ENCODE data around the gene ARFGAP1.

The ARFGAP1 gene

DNA sequence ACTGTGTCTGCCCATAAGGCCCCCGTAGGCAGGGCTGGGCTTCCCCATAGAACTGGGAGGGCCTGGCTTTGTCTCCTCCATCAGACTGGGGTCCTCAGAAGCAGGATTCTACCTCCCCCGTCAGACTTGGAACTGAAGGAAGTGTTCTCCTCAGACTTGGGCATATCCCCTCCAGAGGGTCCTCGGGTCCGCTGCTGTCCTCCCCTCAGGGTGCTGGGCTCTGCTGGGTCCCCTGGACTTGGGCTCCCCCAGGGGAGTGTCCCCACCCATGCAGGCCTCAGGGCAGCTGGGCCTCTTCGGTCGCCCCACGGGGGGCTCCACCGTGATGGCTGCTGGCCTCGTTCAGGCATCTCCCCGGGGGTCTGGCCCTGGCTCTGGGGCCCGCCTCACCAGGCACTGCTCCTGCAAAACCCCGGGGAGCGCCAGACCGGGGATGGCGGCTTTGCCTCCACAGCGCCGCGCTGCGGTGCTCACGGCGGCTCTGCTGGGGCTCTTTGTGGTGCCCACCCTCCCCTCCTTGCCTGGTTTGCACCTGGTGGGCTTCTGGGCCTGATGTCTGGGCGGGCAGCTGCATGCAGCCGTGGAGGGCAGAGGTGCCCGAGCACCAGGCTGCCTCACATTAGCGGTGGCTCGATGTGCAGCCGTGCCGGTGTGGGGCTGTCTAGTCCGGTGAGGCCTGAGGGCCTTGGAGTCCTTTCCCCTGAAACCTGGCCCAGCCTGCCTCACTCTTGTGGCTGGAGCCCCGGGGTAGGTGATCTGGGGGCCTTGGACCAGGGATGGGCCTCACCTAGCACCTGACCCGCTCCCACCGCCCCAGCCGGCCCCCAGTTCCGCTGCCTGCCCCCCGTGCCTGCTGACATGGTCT lies 34.3 kb downstream of the ARFGAP1 start:
- DNase-seq (ENCODE audit: low read depth, low spot score), result no peak

DNA sequence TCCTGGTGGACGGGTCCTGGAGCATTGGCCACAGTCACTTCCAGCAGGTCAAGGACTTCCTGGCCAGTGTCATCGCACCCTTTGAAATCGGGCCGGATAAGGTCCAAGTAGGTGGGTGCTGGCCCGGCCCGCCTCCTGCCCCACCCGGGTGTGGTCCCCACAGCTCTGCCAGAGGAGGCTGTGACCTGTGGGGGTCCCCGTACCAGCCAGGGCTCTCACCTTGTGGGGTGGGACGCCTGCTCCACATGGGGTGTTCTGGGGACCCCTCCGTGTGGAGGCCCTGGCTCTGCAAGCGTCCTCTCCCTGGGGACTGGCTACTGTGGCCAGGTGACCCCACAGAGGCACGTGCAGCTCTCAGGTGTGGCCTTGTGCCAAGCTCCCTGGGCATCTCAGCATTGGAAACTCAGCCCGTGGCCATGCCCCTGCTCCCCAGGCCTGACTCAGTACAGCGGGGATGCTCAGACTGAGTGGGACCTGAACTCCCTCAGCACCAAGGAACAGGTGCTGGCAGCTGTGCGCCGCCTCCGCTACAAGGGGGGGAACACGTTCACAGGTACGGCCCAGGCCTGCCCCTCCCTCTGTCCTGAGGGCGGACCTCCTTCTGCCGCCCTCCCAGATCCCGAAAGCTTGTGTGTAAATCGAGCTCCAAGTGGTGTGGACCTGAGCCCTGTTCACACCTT lies 35.1 kb downstream of the ARFGAP1 start:
- DNase-seq (ENCODE audit: low read depth, low spot score), result no peak

DNA sequence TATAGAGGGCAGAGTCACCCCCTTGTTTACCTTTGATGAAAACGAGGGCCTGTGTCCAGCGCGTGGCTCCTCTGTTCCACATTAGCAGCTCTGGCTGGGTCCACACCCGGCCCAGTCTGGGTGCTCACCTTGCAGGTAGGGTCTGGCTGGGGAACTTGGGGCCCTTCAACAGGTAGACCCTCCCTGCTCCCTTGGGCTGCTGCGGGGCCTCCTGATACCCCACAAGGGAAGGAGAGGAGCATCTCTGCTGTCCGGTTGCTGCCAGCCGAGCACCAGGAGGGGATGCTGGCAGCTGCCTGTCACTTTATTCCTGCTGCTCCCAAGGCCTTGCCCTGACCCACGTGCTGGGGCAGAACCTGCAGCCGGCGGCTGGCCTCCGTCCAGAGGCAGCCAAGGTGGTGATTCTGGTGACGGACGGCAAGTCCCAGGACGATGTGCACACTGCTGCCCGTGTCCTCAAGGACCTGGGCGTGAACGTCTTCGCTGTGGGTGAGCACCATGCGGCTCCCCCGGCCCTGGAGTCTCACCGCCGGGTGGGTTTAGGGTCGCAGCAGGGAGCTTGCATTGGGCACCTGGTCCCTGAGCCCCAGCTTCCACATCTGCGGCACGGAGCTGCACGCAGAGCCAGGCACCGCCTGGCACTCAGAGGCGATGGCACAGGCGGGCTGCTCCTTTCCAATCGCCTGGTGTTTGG lies 35.8 kb downstream of the ARFGAP1 start:
- no peak for DNase-seq (ENCODE audit: low read depth, low spot score)

DNA sequence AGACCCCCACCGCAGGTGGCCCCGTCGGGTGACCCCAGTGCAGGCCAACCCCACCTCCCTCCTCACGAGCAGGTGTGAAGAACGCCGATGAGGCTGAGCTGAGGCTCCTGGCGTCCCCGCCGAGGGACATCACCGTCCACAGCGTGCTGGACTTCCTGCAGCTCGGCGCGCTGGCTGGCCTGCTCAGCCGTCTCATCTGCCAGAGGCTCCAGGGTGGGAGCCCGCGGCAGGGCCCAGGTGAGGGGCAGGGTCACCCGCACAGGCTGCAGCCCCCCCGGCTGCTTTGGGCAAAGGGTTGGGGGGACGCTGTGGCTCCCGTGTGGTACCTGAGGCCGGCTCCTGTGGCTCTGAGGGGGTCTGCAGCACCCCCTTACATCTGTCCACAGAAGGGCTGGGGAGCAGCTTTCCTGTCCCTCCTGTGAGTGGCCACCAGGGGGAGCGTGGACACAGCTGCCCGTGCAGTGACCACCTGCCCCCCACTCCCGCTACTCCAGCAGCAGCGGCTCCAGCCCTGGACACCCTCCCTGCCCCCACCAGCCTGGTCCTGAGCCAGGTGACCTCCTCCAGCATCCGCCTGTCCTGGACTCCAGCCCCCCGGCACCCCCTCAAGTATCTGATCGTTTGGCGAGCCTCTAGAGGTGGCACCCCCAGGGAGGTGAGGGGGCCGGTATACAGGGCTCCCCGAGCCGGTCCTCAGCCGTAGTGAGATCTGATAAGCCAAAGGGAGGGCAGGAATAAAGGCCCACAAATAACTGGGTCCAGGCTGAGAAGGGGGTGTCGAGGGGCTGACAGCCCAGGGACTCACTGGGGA lies 36.9 kb downstream of the ARFGAP1 start:
- DNase-seq (ENCODE audit: low read depth, low spot score), result peak; percentile 62

DNA sequence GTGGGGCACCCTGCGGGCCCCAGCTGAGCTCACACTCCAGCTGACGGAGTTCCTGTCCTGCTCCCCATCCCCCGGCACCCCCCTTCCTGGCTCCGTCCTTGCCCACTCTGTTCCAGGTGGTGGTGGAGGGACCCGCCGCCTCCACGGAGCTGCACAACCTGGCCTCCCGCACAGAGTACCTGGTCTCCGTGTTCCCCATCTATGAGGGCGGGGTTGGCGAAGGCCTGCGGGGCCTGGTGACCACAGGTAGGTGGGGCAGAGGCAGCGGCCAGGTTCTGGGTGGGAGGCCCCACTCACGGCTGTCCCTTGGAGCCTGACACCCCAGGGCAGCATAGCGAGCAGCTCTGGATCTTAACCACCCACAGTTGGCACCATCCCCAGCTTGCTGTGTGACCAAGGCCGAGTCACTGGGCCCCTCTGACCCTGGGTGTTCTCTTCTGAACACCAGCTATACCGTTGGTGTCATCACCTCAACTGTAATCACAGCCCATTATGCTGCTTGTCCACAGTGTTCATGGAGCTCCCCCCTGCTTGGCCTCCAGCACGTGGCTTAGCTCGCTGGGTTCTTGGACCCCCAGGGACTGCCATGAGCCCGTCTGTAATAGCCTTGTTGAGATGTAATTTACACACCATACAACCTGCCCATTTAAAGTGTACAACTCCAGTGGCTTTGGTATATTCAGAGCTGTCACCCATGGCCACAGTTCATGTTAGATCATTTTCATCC lies 37.8 kb downstream of the ARFGAP1 start:
- no peak for DNase-seq (ENCODE audit: low read depth, low spot score)

DNA sequence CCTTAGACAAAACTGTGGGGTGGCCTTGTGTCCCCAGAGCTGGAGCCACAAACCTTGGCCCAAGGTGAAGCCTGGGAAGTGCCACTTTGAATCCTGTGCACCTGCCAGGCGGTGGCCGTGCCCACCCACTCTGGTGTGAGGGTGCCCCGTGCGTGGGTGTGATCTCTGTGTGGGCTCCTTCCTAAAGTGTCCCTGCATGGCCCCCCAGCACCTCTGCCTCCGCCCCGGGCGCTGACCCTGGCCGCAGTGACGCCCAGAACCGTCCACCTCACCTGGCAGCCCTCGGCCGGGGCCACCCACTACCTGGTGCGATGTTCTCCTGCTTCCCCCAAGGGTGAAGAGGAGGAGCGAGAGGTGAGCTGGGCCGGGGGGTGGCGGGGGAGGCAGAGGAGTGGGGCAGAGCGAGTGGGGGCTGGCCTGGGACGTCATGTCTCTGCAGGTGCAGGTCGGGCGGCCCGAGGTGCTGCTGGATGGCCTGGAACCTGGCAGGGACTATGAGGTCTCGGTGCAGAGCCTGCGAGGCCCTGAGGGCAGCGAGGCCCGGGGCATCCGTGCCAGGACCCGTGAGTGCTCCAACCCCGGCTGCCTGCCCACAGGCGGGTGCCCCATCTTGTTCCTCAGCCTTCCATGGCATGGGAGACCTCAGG lies 38.7 kb downstream of the ARFGAP1 start:
- no peak for DNase-seq (ENCODE audit: low read depth, low spot score)

DNA sequence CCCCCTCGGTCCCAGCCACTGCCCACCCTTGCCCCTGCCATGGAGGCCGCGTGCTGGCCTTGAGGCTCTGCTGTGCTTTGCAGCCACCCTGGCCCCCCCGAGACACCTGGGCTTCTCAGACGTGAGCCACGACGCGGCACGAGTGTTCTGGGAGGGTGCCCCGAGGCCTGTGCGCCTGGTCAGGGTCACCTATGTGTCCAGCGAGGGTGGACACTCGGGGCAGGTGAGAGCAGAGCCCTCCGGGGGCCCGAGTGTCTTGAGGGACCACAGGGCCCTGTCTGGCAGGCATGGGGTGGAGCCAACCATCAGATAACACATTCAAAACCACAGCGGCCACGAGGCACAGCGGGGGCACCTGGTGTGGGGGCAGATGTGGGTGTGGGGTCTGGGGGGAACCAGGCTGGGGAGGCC lies 39.2 kb downstream of the ARFGAP1 start:
- DNase-seq (ENCODE audit: low read depth, low spot score), result no peak

DNA sequence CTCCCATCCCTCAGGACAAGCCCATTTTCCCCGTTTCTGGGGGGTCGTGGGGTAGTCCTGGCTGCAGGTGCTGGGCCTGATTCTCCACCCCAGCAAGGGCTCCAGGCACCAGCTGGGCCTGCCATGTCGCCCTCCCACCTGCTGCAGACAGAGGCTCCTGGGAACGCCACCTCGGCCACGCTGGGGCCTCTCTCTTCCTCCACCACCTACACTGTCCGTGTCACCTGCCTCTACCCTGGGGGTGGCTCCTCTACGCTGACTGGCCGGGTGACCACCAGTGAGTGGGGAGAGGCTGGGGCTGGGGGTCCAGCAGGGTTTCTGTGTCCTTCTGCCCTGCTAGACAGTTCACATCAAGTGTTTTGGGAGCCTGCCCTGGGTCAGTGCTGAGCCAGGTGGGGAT lies 39.7 kb downstream of the ARFGAP1 start:
- no peak for DNase-seq (ENCODE audit: low read depth, low spot score)

DNA sequence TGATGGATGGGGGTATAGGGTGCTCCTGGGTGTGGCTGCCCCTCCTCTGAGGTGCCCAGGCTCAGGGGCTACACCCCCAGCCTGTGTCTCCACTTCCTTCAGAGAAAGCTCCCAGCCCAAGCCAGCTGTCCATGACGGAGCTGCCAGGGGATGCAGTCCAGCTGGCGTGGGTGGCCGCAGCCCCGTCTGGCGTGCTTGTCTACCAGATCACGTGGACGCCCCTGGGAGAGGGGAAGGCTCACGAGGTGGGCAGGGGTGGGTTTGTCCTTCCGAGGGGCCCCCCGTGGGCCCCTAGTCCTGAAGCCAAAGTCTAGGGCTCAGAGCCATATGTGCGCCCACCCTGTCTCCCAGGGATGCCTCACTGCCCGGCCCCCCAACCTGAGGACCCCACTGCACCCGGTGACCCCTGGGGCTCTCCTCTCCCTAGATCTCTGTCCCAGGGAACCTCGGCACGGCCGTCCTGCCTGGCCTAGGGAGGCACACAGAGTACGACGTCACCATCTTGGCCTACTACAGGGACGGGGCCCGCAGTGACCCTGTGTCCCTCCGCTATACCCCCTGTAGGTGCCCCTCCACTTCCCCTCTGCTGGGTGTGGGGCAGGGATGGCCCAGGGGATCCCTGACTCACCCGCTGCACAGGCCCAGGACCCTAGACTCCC lies 40.2 kb downstream of the ARFGAP1 start:
- DNase-seq (ENCODE audit: low read depth, low spot score), result no peak

DNA sequence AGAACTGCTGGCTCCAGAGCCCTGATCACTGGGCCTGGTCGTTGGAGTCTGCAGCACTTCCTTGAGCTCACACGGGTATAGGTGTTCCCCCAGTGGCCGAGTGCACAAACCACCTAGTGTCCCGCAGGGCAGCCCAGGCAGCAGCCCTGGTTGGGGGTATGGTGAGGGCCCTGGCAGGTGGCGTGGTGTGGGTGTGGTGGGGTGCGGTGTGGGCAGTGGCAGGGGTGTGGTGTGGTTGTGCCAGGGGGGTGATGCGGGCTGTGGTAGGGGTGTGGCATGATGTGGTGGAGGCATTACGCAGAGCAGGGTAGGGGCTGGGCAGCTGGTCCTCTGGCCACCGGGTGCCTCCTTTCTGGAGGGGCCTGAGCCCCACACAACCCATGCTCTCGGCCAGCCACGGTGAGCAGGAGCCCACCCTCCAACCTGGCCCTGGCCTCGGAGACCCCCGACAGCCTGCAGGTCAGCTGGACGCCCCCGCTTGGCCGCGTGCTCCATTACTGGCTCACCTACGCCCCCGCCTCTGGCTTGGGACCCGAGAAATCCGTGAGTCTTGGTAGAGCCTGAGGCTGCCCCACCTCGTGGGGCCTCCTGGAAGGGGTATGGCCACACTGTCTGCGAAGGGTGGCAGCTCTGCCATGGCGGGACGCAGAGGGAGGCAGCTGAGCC lies 40.9 kb downstream of the ARFGAP1 start:
- no peak for DNase-seq (ENCODE audit: low read depth, low spot score)

DNA sequence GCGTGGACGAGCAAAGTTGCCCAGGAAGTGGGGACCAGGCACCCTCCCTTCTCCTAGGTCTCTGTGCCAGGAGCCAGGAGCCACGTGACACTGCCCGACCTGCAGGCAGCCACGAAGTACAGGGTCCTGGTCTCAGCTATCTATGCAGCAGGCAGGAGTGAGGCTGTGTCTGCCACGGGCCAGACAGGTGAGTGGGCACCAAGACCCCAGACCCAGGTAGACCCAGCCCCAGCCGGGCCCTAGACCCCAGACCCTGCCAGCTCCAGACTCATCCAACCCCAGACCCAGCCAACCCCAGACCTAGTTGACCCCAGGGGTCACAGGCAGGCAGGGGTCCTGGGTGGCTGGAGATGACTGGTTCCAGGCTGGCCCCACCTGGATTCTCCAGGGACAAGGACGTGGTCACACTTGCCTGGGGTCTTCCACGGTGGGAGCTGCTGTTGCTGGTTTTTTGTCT lies 41.4 kb downstream of the ARFGAP1 start:
- DNase-seq (ENCODE audit: low read depth, low spot score), result no peak

DNA sequence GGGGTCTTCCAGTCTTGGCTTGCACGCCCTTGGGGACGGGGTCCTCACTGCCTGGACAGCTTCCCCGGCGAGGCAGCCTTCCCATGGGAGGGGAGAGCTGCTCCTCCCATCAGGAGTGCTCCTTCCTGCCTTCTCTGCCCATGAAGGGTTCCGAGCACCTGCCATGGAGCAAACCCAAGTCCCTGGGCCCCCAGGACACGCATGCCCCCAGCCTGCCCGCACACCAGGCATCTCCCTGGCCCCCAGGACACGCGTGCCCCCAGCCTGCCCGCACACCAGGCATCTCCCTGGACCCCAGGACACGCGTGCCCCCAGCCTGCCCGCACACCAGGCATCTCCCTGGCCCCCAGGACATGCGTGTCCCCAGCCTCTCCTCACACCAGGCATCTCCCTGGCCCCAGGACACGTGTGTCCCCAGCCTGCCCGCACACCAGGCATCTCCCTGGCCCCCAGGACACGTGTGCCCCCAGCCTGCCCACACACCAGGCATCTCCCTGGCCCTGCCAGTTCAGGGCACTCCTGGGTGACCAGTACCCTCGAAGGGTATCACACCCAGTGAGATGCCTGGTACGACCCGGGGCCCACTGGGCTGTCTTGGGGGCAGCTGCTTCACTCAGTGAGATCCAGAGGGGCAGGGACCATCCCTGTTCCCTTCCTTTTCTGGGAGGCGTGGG lies 42.1 kb downstream of the ARFGAP1 start:
- DNase-seq (ENCODE audit: low read depth, low spot score), result no peak

DNA sequence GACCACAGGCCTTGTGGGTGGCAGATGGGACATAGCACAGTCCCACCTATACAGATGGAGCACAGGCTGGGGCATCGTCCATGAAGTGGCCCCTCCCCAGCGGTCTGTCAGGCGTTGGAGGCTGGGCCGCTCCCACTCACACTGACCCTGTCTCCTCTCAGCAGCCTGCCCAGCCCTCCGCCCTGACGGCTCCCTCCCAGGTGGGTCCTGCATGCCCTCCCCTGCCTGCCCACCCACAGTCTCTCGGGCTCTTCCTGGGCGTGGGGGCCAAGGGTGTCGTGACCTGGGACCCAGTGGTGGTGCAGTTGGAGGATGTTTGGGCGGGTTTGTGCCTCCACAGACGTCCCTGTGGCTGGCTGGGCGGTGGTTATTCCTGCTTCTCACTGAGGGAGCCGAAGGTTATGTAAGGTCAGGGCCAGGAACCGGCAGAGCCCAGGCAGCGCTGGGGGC lies 42.7 kb downstream of the ARFGAP1 start:
- no peak for DNase-seq (ENCODE audit: low read depth, low spot score)

DNA sequence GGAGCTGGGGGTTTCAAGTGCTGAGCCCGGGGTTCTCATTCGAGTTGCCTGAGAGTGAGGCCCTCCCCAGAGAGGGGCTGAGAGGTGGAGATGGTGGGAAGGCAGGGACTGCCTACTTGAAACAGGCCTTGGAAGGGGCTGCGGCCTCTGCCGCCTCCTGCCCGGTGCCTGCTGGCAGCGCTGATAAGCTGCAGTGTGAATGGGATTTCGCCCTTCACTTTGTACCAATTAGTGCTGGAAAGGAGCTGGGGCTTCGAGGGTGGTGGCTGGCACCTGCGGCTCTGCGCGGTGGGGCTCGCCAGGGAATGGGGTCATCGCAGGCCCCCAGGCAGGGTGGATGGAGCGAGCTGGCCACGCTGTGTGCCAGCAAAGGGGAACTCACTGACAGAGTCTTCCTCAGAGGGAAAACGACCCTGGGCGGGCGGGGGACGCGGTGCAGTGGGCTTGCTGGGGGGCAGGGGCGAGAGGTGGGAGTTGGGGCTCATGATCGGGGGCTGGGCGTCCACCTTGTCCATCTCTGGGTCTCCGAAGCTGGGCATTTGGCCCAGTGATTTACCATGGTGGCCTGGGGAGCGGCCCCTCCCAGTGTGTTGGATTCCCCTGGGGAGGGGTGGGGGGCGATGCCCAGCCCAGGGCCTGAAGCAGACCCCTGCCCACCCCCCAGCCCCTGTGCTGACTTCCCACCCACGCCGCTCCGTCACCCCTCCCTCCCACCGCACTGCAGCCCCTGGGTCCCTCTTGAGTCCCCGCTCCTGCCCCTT lies 43.3 kb downstream of the ARFGAP1 start:
- DNase-seq (ENCODE audit: low read depth, low spot score), result no peak

DNA sequence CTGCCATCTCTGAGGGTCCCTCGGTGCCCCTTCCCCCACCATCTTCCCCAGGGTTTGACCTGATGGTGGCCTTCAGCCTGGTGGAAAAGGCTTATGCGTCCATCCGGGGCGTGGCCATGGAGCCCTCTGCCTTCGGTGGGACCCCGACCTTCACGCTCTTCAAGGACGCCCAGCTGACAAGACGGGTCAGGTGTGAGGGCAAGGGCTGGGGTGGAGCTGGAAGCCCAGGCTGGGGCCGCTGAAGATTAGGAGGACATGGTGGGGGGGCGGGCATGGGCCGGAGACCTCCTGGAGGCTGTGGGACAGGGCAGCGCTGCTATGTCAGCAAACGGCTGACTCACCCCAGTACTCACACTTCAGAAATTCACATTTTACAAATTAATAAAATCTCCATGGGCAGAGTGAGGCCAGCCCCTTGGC lies 43.9 kb downstream of the ARFGAP1 start:
- DNase-seq (ENCODE audit: low read depth, low spot score), result no peak

DNA sequence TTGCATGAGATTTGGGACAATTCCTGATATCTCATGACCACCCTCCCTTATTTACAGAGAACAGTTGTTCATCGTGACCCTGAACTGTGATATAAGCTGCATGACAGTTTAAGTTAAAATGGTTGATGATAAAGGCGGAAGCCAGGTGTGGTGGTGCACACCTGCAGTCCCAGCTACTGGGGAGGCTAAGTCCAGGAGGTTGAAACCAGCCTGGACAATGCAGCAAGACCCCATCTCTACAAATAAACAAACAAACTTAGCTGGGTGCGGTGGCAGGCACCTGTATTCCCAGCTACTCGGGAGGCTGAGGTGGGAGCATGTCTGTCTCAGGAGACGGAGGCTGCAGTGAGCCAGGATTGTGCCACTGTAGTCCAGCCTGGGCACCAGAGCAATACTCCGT lies 44.4 kb downstream of the ARFGAP1 start:
- DNase-seq (ENCODE audit: low read depth, low spot score), result no peak

DNA sequence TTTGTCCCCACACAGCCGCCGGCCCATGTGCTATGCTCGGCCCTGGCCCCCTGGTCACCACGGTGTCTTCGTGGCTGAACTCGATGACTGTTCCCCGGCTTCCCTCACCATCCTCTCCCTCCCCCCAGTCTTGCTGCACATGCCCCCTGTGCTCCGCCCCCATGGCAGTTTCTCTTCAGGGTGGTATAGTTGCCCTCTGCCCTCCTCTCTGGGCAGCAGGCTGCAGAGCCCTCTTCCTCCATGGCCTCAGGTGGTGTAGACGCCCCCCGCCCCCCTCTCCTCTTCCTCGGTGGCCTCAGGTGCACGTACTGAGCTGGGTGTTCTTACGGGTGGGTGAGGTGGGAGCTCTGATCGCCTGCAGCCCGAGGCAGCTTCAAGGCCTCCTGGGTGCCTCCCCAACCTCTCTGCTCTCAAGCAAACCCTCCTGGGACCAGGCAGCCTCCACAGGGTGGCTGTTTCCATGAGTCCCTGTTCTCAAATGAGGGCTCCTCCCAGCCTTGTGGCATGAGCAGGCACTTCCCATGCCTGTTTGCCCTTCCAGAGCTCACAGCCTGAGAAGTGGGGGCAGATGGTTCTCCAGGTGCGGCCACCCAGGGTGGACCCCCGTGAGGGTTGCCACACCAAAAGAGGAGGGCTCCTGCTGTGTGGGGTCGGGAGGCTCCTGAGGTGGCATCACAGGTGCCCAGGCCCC lies 45.1 kb downstream of the ARFGAP1 start:
- no peak for DNase-seq (ENCODE audit: low read depth, low spot score)

Data from astrocyte of the hippocampus (primary cell).